EL (cell line): ENCODE data around the gene SERGEF.
"Not testable (repeated sequence)": the region's sequence is repeated elsewhere in the genome, so short reads cannot be mapped to it uniquely, and the experiment has no call there.

Experiments
- DNase-seq: peaks from one replicate; pipeline ENCODE4 v3.0.0-alpha.2; 2016

The SERGEF gene

GRCh38 chr11:18000128-18000527, 12.7 kb downstream of the SERGEF start:
- not testable (repeated sequence) for DNase-seq

- DNase-seq, result no peak
These were observed 19.9 kb downstream of the SERGEF start for GRCh38 chr11:17992916-17993315.

- peak; percentile 45 for DNase-seq
These were observed 20.9 kb downstream of the SERGEF start for GRCh38 chr11:17991783-17992433.

- no peak for DNase-seq
These were observed 23.5 kb downstream of the SERGEF start for GRCh38 chr11:17989306-17989705.

- no peak for DNase-seq
These were observed 24.4 kb downstream of the SERGEF start for GRCh38 chr11:17988465-17988864.

- no peak for DNase-seq
These were observed 25.0 kb downstream of the SERGEF start for GRCh38 chr11:17987826-17988225.

GRCh38 chr11:17986711-17987220, 26.1 kb downstream of the SERGEF start:
- DNase-seq, result no peak

- DNase-seq, result peak; percentile 63
These were observed 26.7 kb downstream of the SERGEF start for GRCh38 chr11:17986007-17986710.

- peak; percentile 9 for DNase-seq
These were observed 27.3 kb downstream of the SERGEF start for GRCh38 chr11:17985517-17985916.

GRCh38 chr11:17983569-17983968, 29.3 kb downstream of the SERGEF start:
- no peak for DNase-seq

GRCh38 chr11:17979770-17980371, 33.0 kb downstream of the SERGEF start:
- peak; percentile 17 for DNase-seq

GRCh38 chr11:17978553-17979287, 34.1 kb downstream of the SERGEF start:
- DNase-seq, result peak; percentile 47

- DNase-seq, result no peak
These were observed 36.2 kb downstream of the SERGEF start for GRCh38 chr11:17976651-17977050.

- DNase-seq, result no peak
These were observed 38.6 kb downstream of the SERGEF start for GRCh38 chr11:17974246-17974645.

GRCh38 chr11:17972987-17973386, 39.9 kb downstream of the SERGEF start:
- DNase-seq, result peak; percentile 83

- no peak for DNase-seq
These were observed 44.6 kb downstream of the SERGEF start for GRCh38 chr11:17968206-17968605.

- no peak for DNase-seq
These were observed 45.2 kb downstream of the SERGEF start for GRCh38 chr11:17967661-17968060.

GRCh38 chr11:17960091-17960490, 52.8 kb downstream of the SERGEF start:
- DNase-seq, result no peak

- no peak for DNase-seq
These were observed 54.4 kb downstream of the SERGEF start for GRCh38 chr11:17958446-17958845.

- DNase-seq, result no peak
These were observed 58.2 kb downstream of the SERGEF start for GRCh38 chr11:17954395-17955252.

GRCh38 chr11:17952487-17952886, 60.4 kb downstream of the SERGEF start:
- no peak for DNase-seq

GRCh38 chr11:17951685-17952388, 61.0 kb downstream of the SERGEF start:
- DNase-seq, result no peak
